H9 (cell line): ENCODE data around the gene TCEAL7. TPM values are rescaled to one million over a fixed set of nuclear protein-coding genes. Genes with fewer than 3 reads are reported as not detected.

Experiments
- DNase-seq: peaks from one replicate; pipeline ENCODE4 v3.0.0-alpha.2; 2017
- H2AFZ ChIP-seq: one replicate; pipeline ENCODE4 v1.6.1; 2013; ENCODE audit warnings: mild to moderate bottlenecking, low read length, control low read depth, moderate library complexity
- H2AK5ac ChIP-seq: 2 replicates; pipeline ENCODE4 v1.6.1; 2013; ENCODE audit warnings: low read length, control low read depth, mixed read lengths; ENCODE audit not compliant: insufficient read length
- H2BK120ac ChIP-seq: one replicate; pipeline ENCODE4 v1.6.1; 2013; ENCODE audit warnings: low read depth, mild to moderate bottlenecking, low read length, control low read depth, inconsistent platforms; ENCODE audit not compliant: poor library complexity, severe bottlenecking
- H2BK12ac ChIP-seq: 2 replicates; pipeline ENCODE4 v1.6.1; 2013; ENCODE audit warnings: low read length, control low read depth, mixed read lengths, low read depth; ENCODE audit not compliant: insufficient read length
- H2BK15ac ChIP-seq: 2 replicates; pipeline ENCODE4 v1.6.1; 2013; ENCODE audit warnings: low read depth, low read length, control low read depth
- H2BK20ac ChIP-seq: one replicate; pipeline ENCODE4 v1.6.1; 2013; ENCODE audit warnings: low read depth, mild to moderate bottlenecking, low read length, control low read depth, inconsistent platforms; ENCODE audit not compliant: poor library complexity, severe bottlenecking
- H2BK5ac ChIP-seq: 2 replicates; pipeline ENCODE4 v1.6.1; 2013; ENCODE audit warnings: low read length, control low read depth, mixed read lengths; ENCODE audit not compliant: insufficient read length
- H3K14ac ChIP-seq: 2 replicates; pipeline ENCODE4 v1.6.1; 2013; ENCODE audit warnings: low read length, control low read depth; ENCODE audit not compliant: insufficient read depth
- H3K18ac ChIP-seq: 2 replicates; pipeline ENCODE4 v1.6.1; 2013; ENCODE audit warnings: low read depth, mild to moderate bottlenecking, mixed read lengths, low read length, control low read depth; ENCODE audit not compliant: insufficient read length
- H3K23ac ChIP-seq: 2 replicates; pipeline ENCODE4 v1.6.1; 2013; ENCODE audit warnings: low read length, control low read depth, mixed read lengths, low read depth; ENCODE audit not compliant: insufficient read length
- H3K23me2 ChIP-seq: 2 replicates; pipeline ENCODE4 v1.6.1; 2013; ENCODE audit warnings: low read depth, mild to moderate bottlenecking, mixed read lengths, low read length, control low read depth; ENCODE audit not compliant: insufficient read length, poor library complexity, severe bottlenecking
- H3K27ac ChIP-seq: 2 replicates; pipeline ENCODE4 v1.5.1; 2013; ENCODE audit warnings: low read length, control low read depth, mixed read lengths, low read depth; ENCODE audit not compliant: insufficient read length
- H3K27me3 ChIP-seq: 2 replicates; pipeline ENCODE4 v1.6.1; 2013; ENCODE audit warnings: low read length, control low read depth, inconsistent platforms; ENCODE audit not compliant: insufficient read depth
- H3K4ac ChIP-seq: 2 replicates; pipeline ENCODE4 v1.6.1; 2013; ENCODE audit warnings: low read depth, mild to moderate bottlenecking, control low read depth, inconsistent platforms, low read length, moderate library complexity
- H3K4me1 ChIP-seq: 2 replicates; pipeline ENCODE4 v1.6.1; 2013; ENCODE audit warnings: low read length, control low read depth, inconsistent platforms; ENCODE audit not compliant: insufficient read depth
- H3K4me2 ChIP-seq: 2 replicates; pipeline ENCODE4 v1.6.1; 2013; ENCODE audit warnings: low read length, control low read depth, mixed read lengths; ENCODE audit not compliant: insufficient read length, insufficient read depth
- H3K56ac ChIP-seq: 2 replicates; pipeline ENCODE4 v1.6.1; 2013; ENCODE audit warnings: low read depth, mild to moderate bottlenecking, mixed read lengths, low read length, control low read depth; ENCODE audit not compliant: insufficient read length
- H3K79me1 ChIP-seq: 2 replicates; pipeline ENCODE4 v1.6.1; 2013; ENCODE audit warnings: low read depth, mild to moderate bottlenecking, moderate library complexity, low read length, control low read depth, inconsistent platforms; ENCODE audit not compliant: insufficient read depth, poor library complexity, severe bottlenecking
- H3K79me2 ChIP-seq: 2 replicates; pipeline ENCODE4 v1.6.1; 2013; ENCODE audit warnings: low read length, control low read depth, inconsistent platforms; ENCODE audit not compliant: insufficient read depth
- H3K9ac ChIP-seq: 2 replicates; pipeline ENCODE4 v1.6.1; 2013; ENCODE audit warnings: low read length, control low read depth, mixed read lengths; ENCODE audit not compliant: insufficient read length; ENCODE audit errors: extremely low read depth
- H3K9me3 ChIP-seq: one replicate; pipeline ENCODE4 v1.6.1; 2013; ENCODE audit warnings: low read depth, low read length, inconsistent platforms; ENCODE audit not compliant: control insufficient read depth
- H3T11ph ChIP-seq: one replicate; pipeline ENCODE4 v1.6.1; 2013; ENCODE audit warnings: mild to moderate bottlenecking, low read length, control low read depth, inconsistent platforms
- H4K20me1 ChIP-seq: one replicate; pipeline ENCODE4 v1.6.1; 2013; ENCODE audit not compliant: control insufficient read depth, insufficient read length, insufficient read depth
- H4K5ac ChIP-seq: 2 replicates; pipeline ENCODE4 v1.6.1; 2013; ENCODE audit warnings: low read depth, mild to moderate bottlenecking, mixed read lengths, low read length, control low read depth; ENCODE audit not compliant: insufficient read length
- H4K8ac ChIP-seq: replicated peaks from 2 replicates; pipeline ENCODE4 v1.6.1; 2013; ENCODE audit warnings: low read length, control low read depth, mixed read lengths, low read depth; ENCODE audit not compliant: insufficient read length
- H4K91ac ChIP-seq: 2 replicates; pipeline ENCODE4 v1.6.1; 2013; ENCODE audit warnings: low read depth, mild to moderate bottlenecking, moderate library complexity, mixed read lengths, low read length, control low read depth; ENCODE audit not compliant: insufficient read length
- H3K27ac Mint-ChIP-seq, 3 experiments: 2 replicates in 2 of 3; 3 replicates in 1 of 3; pipeline ENCODE4 v1.8.0; 2020 to 2021; ENCODE audit warnings: mixed read lengths in 3 of 3, mild to moderate bottlenecking in 1 of 3, moderate library complexity in 1 of 3
- H3K27me3 Mint-ChIP-seq: 2 replicates; pipeline ENCODE4 v1.8.0; 2021; ENCODE audit warnings: low read depth, mild to moderate bottlenecking, moderate library complexity, mixed read lengths
- H3K36me3 Mint-ChIP-seq, 3 experiments: 2 replicates in 2 of 3; 3 replicates in 1 of 3; pipeline ENCODE4 v1.8.0; 2020 to 2021; ENCODE audit warnings: low read depth in 3 of 3, mixed read lengths in 3 of 3; ENCODE audit not compliant: insufficient read depth in 1 of 3
- H3K4me1 Mint-ChIP-seq, 2 experiments: 2 replicates each; pipeline ENCODE4 v1.8.0; 2020; ENCODE audit warnings: mixed read lengths in 2 of 2
- H3K4me3 Mint-ChIP-seq, 2 experiments: 2 replicates in 1 of 2; 3 replicates in 1 of 2; pipeline ENCODE4 v1.8.0; 2020 to 2021; ENCODE audit warnings: mild to moderate bottlenecking in 2 of 2, mixed read lengths in 2 of 2, moderate library complexity in 1 of 2
- H3K9me3 Mint-ChIP-seq, 2 experiments: 2 replicates in 1 of 2; 3 replicates in 1 of 2; pipeline ENCODE4 v1.8.0; 2020; ENCODE audit warnings: mild to moderate bottlenecking in 2 of 2, mixed read lengths in 2 of 2, moderate library complexity in 1 of 2
- CTCF ChIP-seq: fragments of 200-600 bp; sonication (generic); conservative IDR thresholded peaks from 3 replicates; pipeline ENCODE4 v1.8.0; 2021; ENCODE audit warnings: antibody characterized with exemption, mild to moderate bottlenecking
- total RNA-seq: library from RNA; stranded (reverse); gene quantifications from 2 replicates; pipeline ENCODE4 v1.2.1, GENCODE V29; 2021

TCEAL7 gene
- total RNA-seq, 1 experiment from 2014 or later = 2.7 TPM

- Histone ChIP-seq H4K8ac (no peak overlapping the region), H4K20me1 (no peaks in the 10 kb centered on the region), H3K56ac (no peak overlapping the region), H4K91ac (no peak overlapping the region), H3K4me1 (peaks cover 6% of the 10 kb centered on the region; the same call in 1 of the 2 replicates), H2AK5ac (no peak overlapping the region), H2AFZ (no peak overlapping the region), H3K79me1 (no peaks in the 10 kb centered on the region), H3K18ac (no peak overlapping the region), H3K23me2 (no peaks in the 10 kb centered on the region), H2BK15ac (no peak overlapping the region), H3K4me2 (no peak overlapping the region), H3K9ac (no peak overlapping the region), H3K27ac (no peak overlapping the region), H2BK20ac (no peak overlapping the region), H3K23ac (no peak overlapping the region), H3K27me3 (no peaks in the 10 kb centered on the region), H3K14ac (no peak overlapping the region), H3T11ph (no peak overlapping the region), H3K79me2 (no peaks in the 10 kb centered on the region), H3K9me3 (no peaks in the 10 kb centered on the region), H2BK120ac (no peak overlapping the region), H2BK5ac (no peak overlapping the region), H2BK12ac (no peak overlapping the region), H3K4ac (no peak overlapping the region), H4K5ac (no peak overlapping the region)
- Mint-ChIP-seq H3K27me3 (no peaks in the 10 kb centered on the region), H3K36me3 (no peaks in the 10 kb centered on the region; a peak in 1 of 7 replicates), H3K4me1 (peaks cover 8 to 12% of the 10 kb centered on the region in 2 experiments), H3K4me3 (no peak overlapping the region), H3K9me3 (peaks cover 0 to 57% of the 10 kb centered on the region in 2 experiments; a peak in 2 of 5 replicates), H3K27ac (no peak overlapping the region)
- DNase-seq = no peak
- TF ChIP-seq CTCF = no peak
These were observed 39.4 kb downstream of the TCEAL7 start for GRCh38 chrX:103369479-103369878.
